Testis (tissue), 2 donors: Measurements from ENCODE around the gene DFFB.

Experiments
- CTCF ChIP-seq, 3 experiments: fragments of 450-650 bp in 2 of 3; fragments of 200-600 bp in 1 of 3; sonication (generic) in 1 of 3; IDR thresholded peaks; one replicate each; pipeline ENCODE4 v1.5.1; 2016 to 2019; ENCODE audit warnings: antibody characterized with exemption in 3 of 3, mild to moderate bottlenecking in 2 of 3, moderate library complexity in 1 of 3
- POLR2A ChIP-seq: fragments of 450-650 bp; IDR thresholded peaks from one replicate; pipeline ENCODE4 v1.6.1; 2017; ENCODE audit warnings: antibody characterized with exemption, mild to moderate bottlenecking, moderate library complexity

- TF ChIP-seq POLR2A (no peak), CTCF (IDR thresholded peaks at IDR 0.05) (no peak)
Measured at GRCh38 chr1:3820316-3820715, 37.0 kb upstream of the DFFB start.
